Stimulated activated CD8-positive, alpha-beta memory T cell treated with anti-CD3 and anti-CD28 coated beads, Interleukin-12 subunit alpha, Interleukin-12 subunit beta, amount 100 ng/mL, for 24 hours (primary cell): ENCODE data around the gene CNN1.
"Not testable (repeated sequence)": the region's sequence is repeated elsewhere in the genome, so short reads cannot be mapped to it uniquely, and the experiment has no call there.

Experiments
- DNase-seq: peaks from one replicate; pipeline ENCODE4 v3.0.0-alpha.2; 2020; ENCODE audit errors: extremely low read depth

Gene CNN1

DNA sequence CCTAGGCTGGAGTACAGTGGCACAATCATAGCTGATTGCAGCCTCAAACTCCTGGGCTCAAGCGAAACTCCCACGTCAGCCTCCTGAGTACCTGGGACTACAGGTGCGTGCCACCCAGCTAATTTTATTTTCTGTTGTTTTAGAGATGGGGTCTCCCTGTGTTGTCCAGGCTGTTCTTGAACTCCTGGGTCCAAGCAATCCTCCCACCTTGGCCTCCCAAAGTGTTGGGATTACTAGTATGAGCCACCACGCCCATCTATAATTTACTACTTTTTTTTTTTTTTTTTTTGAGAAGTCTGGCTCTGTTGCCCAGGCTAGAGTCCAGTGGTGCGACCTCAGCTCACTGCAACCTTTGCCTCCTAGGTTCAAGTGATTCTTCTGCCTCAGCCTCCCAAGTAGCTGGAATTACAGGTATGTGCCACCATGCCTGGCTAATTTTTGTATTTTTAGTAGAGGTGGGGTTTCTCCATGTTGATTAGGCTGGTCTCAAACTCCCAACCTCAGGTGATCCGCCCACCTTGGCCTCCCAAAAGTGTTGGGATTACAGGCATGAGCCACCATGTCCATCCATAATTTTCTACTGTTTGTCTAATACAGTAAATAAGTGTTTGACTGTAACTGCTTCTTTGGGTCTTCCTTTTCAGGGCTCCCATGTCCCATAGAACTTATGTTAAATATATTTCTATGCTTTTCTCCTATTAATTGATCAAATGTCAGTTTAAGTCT, 25.6 kb downstream of the CNN1 start:
- DNase-seq, result not testable (repeated sequence)

- DNase-seq, result not testable (repeated sequence)
These were observed 27.0 kb downstream of the CNN1 start for GRCh38 chr19:11565649-11565980.

- DNase-seq, result no peak
These were observed 27.5 kb downstream of the CNN1 start for GRCh38 chr19:11566164-11566563.

DNA sequence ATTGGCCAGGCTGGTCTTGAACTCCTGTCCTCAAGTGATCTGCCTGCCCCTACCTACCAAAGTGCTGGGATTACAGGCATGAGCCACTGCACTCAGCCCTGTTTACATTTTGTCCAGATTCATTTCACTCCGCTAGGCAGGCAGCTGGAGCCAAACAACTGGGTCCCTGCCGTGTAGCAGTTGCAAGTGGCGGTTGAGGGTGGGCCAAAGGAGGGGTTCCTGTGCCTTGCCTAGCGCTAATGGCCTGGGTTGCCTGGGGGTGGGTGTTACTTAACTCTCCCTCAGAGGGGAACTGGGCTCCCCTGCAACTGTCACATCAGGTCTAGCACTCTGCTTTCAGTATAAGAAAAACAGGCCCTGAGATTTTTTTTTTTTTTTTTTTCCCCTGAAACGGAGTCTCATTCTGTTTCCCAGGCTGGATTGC, 31.4 kb downstream of the CNN1 start:
- DNase-seq, result no peak

DNA sequence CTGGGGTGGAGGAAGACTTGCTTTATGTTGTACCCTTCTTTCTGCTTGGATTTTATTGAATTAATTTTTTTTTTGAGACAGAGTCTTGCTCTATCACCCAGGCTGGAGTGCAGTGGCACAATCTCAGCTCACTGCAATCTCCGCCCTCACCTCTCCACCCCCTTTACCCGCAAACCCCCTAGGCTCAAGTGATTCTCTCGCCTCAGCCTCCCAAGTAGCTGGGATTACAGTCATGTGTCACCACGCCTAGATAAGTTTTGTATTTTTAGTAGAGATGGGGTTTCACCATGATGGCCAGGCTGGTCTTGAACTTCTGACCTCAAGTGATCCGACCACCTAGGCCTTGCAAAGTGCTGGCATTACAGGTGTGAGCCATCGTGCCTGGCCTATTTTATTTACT, 34.7 kb downstream of the CNN1 start:
- not testable (repeated sequence) for DNase-seq

- not testable (repeated sequence) for DNase-seq
These were observed 35.1 kb downstream of the CNN1 start for GRCh38 chr19:11573763-11574162.

- DNase-seq, result no peak
These were observed 36.0 kb downstream of the CNN1 start for GRCh38 chr19:11574689-11575088.

GRCh38 chr19:11576227-11576626, 37.6 kb downstream of the CNN1 start:
- DNase-seq, result no peak

- DNase-seq, result no peak
These were observed 39.0 kb downstream of the CNN1 start, which contains the start of gene ACP5 for GRCh38 chr19:11577451-11578257. Gene ACP5 (minus strand): TSS chr19:11577645. CDS start chr19:11577317, 328 bp downstream.

DNA sequence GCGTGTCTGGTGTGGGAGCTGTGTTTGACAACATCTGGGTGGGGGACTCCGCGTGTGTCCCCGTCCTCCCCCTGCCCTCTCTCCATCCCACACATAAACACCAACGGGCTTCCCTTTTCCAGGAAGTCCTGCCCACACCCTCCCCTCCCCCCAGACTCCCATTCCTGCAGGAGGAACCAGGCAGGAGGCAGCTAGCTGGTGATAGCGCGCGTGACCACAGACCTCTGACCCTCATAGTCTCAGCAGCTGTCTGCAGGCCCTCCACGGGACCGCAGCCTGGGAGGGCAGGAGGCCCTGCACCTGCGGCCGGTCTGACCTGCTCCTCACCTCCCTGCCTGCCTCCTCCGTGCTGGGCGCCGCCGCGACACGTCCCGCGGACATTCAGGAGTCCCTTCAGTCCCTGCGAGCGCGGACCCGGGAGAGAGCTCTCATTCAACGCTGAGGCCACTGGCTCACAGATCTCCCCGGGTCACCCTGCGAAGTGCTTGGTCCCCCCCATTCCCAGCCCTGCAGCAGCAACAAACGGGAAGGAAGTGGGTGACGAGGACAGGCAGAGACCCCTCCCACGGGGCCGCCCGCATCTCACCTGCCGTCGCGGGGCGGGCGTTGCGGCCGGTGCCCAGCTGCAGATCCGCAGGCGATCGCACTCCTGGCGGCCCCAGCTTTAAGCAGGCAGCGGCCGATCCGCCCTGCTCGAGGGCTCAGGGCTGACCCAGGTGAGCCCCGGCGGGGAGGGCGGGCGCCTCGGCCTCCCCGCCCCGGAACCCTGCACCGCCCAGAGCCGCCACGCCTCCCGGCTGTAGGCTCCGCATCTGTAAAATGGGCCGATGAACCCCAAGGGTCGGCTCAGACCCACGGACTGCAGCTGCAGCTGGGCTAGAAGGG, 39.8 kb downstream of the CNN1 start:
- no peak for DNase-seq

GRCh38 chr19:11580116-11580515, 41.5 kb downstream of the CNN1 start:
- DNase-seq, result no peak

DNA sequence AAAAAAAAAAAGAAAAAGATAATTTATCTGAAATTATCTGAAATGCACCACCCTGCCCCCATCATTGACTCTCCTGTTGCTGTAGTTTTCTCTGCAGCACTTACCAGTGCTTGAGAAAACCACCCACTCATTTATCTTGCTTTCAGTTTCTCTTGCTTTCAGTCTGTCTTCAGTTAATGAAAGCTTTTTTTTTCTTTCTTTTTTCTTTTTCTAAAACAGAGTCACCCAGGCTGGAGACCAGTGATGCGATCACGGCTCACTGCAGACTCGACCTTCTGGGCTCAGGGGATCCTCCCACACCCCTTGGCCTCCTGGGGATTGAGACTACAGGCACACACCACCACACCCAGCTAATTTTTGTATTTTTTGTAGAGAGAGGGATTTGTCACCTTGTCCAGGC, 43.1 kb downstream of the CNN1 start:
- DNase-seq, result no peak

DNA sequence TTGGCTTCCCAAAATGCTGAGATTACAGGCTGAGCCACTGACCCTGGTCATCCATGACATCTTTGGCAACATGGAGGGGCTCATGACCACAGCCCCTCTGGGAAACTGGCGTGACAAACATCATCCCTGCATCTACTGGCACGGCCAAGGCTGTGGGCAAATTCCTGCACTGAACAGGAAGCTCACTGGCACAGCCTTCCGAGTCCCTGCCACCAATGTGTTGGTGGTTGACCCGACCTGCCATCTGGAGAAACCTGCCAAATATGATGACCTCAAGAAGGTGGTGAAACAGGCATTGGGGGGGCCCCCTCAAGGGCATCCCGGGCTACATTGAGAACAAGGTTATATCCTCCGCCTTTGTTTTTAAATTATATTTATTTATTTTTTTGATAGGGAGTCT, 47.7 kb downstream of the CNN1 start:
- DNase-seq, result no peak

GRCh38 chr19:11587302-11587974, 48.8 kb downstream of the CNN1 start:
- DNase-seq, result peak; percentile 39

DNA sequence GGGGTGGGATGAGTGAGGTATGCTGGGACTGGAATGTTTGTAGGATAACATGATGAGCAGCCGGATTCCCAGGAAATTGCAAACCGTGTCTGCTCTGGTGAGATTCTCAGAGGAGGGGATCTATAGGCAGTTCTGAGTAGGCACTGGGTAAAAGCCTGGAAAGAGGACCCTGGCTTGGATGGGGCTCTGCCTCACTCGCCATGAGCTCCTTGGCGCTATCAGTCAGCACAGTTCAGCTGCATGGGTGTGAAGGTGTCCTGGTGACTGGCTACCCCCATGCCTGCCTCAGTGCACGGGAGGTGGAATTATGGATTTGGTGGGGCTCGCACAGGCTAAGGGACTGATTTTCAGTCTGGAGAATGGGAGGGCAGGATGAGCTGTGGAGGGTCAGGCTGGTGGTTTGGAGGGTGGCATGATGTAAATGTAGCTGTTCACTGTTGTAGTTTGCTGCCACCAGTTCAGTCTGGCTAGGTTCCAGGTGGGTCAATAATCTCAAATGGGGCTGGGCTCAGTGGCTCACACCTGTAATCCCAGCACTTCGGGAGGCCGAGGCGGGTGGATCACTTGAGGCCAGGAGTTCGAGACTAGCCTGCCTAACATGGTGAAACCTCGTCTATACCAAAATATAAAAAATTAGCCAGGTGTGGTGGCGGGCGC, 49.5 kb downstream of the CNN1 start:
- no peak for DNase-seq

- DNase-seq, result no peak
These were observed 55.4 kb downstream of the CNN1 start for GRCh38 chr19:11594084-11594483.

DNA sequence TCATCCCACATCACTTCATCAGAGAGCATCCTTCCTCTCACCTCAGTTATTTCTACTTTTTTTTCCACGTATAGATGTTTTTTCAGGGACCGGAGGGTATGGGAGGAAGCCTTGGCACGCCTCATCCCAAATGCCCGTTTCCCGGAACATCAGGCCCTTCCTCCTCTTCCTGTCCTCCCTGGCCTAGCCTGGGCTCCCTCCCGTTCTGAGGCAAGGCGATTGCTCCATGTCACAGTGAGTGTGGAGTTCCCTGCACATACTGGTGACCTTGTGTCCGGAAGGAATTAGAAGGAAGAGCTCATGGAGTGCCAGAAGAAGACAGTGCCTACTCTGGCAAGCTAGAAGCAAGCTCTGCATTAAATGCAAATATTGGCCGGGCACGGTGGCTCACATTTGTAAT, 57.5 kb downstream of the CNN1 start:
- no peak for DNase-seq

GRCh38 chr19:11597202-11598102, 58.8 kb downstream of the CNN1 start, which contains the start of gene ZNF627:
Gene ZNF627 (plus strand): TSS chr19:11597483. CDS start chr19:11597628, 145 bp downstream.
- peak; percentile 95 for DNase-seq

GRCh38 chr19:11598103-11598483, 59.4 kb downstream of the CNN1 start:
- DNase-seq, result no peak

DNA sequence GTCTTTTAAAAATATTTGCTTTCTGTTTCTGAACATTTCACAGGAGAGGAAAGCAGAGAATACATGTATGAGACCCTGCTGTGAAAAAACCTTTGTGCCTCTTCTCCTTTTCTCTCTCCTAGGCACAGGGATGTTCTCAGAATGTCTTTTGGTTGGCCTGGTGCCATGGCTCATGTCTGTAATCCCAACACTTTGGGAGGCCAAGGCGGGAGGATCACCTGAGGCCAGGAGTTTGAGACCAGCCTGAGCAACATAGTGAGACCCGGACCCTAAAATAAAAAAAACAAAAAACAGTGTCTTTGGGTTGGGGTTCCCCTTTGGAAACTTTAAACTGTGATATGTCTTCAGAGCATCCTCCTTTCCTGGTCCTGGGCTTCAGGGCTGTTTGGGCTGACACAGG, 60.1 kb downstream of the CNN1 start:
- no peak for DNase-seq
